ENCODE data around the gene PARP16.

The PARP16 gene

GRCh38 chr15:65292938-65293518 lies 6.3 kb upstream of the PARP16 start:
- no peaks in the 10 kb centered on the region for H3K27me3 ChIP-seq (ENCODE audit: insufficient read depth, low read length, poor library complexity)
- H3K36me3 ChIP-seq (ENCODE audit: insufficient read depth, low read length) = no peaks in the 10 kb centered on the region
- no peak for ATAC-seq (ENCODE audit: insufficient read depth, low read depth)
- no peak overlapping the region for H3K4me2 ChIP-seq (ENCODE audit: insufficient read depth, low read length)
- H3K27ac ChIP-seq (ENCODE audit: low read length) = no peak overlapping the region
- DNase-seq = no peak
- no peak overlapping the region for H2AFZ ChIP-seq (ENCODE audit: low read depth, low read length)
- H3K9ac ChIP-seq (ENCODE audit: low read depth, low read length) = no peak overlapping the region
- H3K9me3 ChIP-seq (ENCODE audit: insufficient read depth, low read length, severe bottlenecking) = no peaks in the 10 kb centered on the region
- peaks cover 22% of the 10 kb centered on the region for H3K4me1 ChIP-seq (ENCODE audit: insufficient read depth, low read length)
- peaks cover 3% of the 10 kb centered on the region for H3K79me2 ChIP-seq (ENCODE audit: insufficient read depth, low read length)
- H4K20me1 ChIP-seq (ENCODE audit: insufficient read depth, low read length) = no peaks in the 10 kb centered on the region
- no peak for TF ChIP-seq CTCF (IDR thresholded peaks at IDR 0.05; ENCODE audit: borderline replicate concordance, extremely low read depth, low read length, poor library complexity, severe bottlenecking)
- no peak for TF ChIP-seq EZH2 (IDR thresholded peaks at IDR 0.05; ENCODE audit: borderline replicate concordance, low read depth, low read length, severe bottlenecking)
- no peak overlapping the region for H3K4me3 ChIP-seq (ENCODE audit: low read depth in 1 of 2, low read length in 2 of 2)

- Histone ChIP-seq H3K4me2 (ENCODE audit: insufficient read depth, low read length) (no peak overlapping the region), H4K20me1 (ENCODE audit: insufficient read depth, low read length) (no peaks in the 10 kb centered on the region), H3K4me1 (ENCODE audit: insufficient read depth, low read length) (peaks cover 21% of the 10 kb centered on the region), H2AFZ (ENCODE audit: low read depth, low read length) (no peak overlapping the region), H3K27me3 (ENCODE audit: insufficient read depth, low read length, poor library complexity) (no peaks in the 10 kb centered on the region), H3K9me3 (ENCODE audit: insufficient read depth, low read length, severe bottlenecking) (no peaks in the 10 kb centered on the region), H3K79me2 (ENCODE audit: insufficient read depth, low read length) (peaks cover 12% of the 10 kb centered on the region), H3K36me3 (ENCODE audit: insufficient read depth, low read length) (no peaks in the 10 kb centered on the region; the same call in 1 of the 2 replicates), H3K9ac (ENCODE audit: low read depth, low read length) (no peak overlapping the region), H3K4me3 (ENCODE audit: low read depth in 1 of 2, low read length in 2 of 2) (no peak overlapping the region), H3K27ac (ENCODE audit: low read length) (no peak overlapping the region)
- ATAC-seq (ENCODE audit: insufficient read depth, low read depth) (no peak), DNase-seq (no peak)
- no peak for TF ChIP-seq EZH2 (IDR thresholded peaks at IDR 0.05; ENCODE audit: borderline replicate concordance, low read depth, low read length, severe bottlenecking)
- no peak for TF ChIP-seq CTCF (IDR thresholded peaks at IDR 0.05; ENCODE audit: borderline replicate concordance, extremely low read depth, low read length, poor library complexity, severe bottlenecking)
Measured at GRCh38 chr15:65290228-65290627, 3.5 kb upstream of the PARP16 start.

GRCh38 chr15:65289261-65289854 lies 2.7 kb upstream of the PARP16 start:
- H3K4me3 ChIP-seq (ENCODE audit: low read depth in 1 of 2, low read length in 2 of 2) = no peak overlapping the region
- no peak overlapping the region for H2AFZ ChIP-seq (ENCODE audit: low read depth, low read length)
- DNase-seq (no peak), ATAC-seq (ENCODE audit: insufficient read depth, low read depth) (no peak)
- no peaks in the 10 kb centered on the region for H3K27me3 ChIP-seq (ENCODE audit: insufficient read depth, low read length, poor library complexity)
- H3K4me1 ChIP-seq (ENCODE audit: insufficient read depth, low read length) = peaks cover 30% of the 10 kb centered on the region
- H3K4me2 ChIP-seq (ENCODE audit: insufficient read depth, low read length) = no peak overlapping the region
- no peak for TF ChIP-seq EZH2 (IDR thresholded peaks at IDR 0.05; ENCODE audit: borderline replicate concordance, low read depth, low read length, severe bottlenecking)
- TF ChIP-seq CTCF (IDR thresholded peaks at IDR 0.05; ENCODE audit: borderline replicate concordance, extremely low read depth, low read length, poor library complexity, severe bottlenecking) = no peak
- peaks cover 17% of the 10 kb centered on the region for H3K79me2 ChIP-seq (ENCODE audit: insufficient read depth, low read length)
- H3K9me3 ChIP-seq (ENCODE audit: insufficient read depth, low read length, severe bottlenecking) = no peaks in the 10 kb centered on the region
- no peak overlapping the region for H3K27ac ChIP-seq (ENCODE audit: low read length)
- no peaks in the 10 kb centered on the region for H4K20me1 ChIP-seq (ENCODE audit: insufficient read depth, low read length)
- no peaks in the 10 kb centered on the region; the same call in 1 of the 2 replicates for H3K36me3 ChIP-seq (ENCODE audit: insufficient read depth, low read length)
- H3K9ac ChIP-seq (ENCODE audit: low read depth, low read length) = no peak overlapping the region

Data from DND-41 (cell line).